ENCODE measurements around the gene FOXA1. TPM values are rescaled to one million over a fixed set of nuclear protein-coding genes. Genes with fewer than 3 reads are reported as not detected.

FOXA1 gene
- total RNA-seq, 1 donor from 2014 or later: not detected

DNA sequence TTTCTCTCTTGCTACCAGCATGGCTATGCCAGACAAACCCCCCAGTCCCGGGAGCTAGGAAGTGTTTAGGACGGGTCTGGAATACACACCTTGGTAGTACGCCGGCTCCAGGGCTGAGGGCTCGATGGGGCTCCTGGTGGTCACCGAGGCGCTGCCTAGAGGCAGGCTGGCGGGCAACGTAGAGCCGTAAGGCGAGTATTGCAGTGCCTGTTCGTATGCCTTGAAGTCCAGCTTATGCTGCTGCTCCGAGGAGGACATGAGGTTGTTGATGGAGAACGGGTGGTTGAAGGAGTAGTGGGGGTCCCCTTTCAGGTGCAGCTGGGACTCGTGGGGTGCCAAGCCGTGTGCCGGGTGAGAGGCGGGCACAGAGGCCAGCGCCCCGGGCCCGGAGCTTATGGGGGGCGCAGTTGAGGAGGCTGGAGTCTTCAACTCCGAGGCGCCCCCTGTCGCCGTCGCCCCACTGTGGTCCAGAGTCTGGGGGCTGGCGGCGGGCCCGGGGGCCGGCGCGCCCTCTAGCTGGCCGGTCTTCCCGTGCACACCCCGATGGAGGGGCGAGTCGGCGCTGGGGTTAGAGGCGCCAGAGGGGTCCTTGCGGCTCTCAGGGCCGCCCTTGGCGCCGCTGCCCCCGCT, 3.6 kb downstream of the FOXA1 start:
- intact Hi-C loops (cut with DNase I): loop anchor here (5.0 kb wide), 1 partner anchor 344 kb away; no protein-coding TSS in a partner anchor
- DNase-seq (ENCODE audit: low spot score): no peak

DNA sequence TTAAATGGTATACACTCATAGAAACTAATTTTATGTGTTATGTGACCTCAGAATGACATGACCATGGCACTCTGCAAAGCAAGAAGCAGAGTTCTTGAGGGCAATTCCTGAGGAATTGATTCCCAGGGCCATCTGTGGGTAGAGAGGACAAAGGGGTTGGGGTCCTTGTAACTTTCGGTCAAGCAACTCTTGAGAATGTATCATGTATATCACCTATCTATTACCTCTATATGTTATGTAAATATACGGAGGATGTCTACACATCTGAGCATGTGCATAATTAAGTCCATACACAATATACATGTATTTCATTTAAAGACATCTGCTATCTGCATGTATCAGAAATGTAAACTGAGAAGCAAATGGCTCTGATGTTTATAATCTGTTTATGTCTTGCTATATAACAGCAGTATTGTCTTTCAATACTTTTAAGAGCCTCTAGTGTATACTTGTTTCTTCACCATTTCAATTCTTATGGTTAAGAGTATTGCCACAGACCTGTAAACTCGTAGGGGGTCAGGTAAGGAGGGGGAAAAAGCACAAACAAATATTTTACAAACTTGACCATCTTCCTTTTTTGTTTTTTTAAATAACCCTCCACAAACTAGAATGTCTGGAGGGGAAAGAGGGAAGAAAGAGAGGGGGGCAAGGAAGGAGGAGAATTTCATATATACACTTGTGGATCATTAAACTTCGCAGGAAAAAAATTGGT, 4.5 kb downstream of the FOXA1 start:
- no peak for DNase-seq (ENCODE audit: low spot score)
- intact Hi-C loops (cut with DNase I): loop anchor here (5.0 kb wide), 1 partner anchor 343 kb away; no protein-coding TSS in a partner anchor

DNA sequence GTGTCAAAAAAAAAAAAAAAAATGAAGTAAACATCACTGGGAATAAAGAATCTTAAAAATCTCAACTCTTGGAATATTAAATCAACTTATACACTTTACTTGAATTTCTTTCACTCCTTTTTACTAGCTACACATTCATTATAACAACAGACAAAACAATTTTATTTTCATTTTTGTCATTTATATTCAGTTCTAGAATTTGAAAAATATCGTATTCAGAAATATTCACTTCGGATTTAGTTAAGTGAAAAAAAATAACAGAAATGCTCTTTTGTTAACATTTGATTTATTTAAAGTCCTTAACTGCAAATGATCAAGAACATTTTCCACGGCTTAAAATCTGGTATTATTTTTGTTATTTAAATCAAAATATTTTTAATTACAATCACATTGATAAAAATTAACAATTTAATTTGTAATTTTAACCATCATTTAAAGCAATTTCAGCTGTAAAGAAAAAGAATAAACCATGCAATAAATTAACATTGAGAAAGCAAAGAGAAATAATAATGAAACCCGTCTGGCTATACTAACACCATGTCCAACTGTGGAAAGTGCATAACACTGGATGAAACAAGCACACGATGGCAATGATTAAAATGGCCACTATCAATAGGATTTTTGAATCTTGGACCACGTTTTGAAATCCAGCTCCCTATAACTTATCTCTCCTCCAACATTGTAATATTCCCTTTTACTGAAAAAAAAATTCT, 5.2 kb downstream of the FOXA1 start:
- no peak for DNase-seq (ENCODE audit: low spot score)
- intact Hi-C loops (cut with DNase I): loop anchor here (5.0 kb wide), 1 partner anchor 343 kb away; no protein-coding TSS in a partner anchor

DNA sequence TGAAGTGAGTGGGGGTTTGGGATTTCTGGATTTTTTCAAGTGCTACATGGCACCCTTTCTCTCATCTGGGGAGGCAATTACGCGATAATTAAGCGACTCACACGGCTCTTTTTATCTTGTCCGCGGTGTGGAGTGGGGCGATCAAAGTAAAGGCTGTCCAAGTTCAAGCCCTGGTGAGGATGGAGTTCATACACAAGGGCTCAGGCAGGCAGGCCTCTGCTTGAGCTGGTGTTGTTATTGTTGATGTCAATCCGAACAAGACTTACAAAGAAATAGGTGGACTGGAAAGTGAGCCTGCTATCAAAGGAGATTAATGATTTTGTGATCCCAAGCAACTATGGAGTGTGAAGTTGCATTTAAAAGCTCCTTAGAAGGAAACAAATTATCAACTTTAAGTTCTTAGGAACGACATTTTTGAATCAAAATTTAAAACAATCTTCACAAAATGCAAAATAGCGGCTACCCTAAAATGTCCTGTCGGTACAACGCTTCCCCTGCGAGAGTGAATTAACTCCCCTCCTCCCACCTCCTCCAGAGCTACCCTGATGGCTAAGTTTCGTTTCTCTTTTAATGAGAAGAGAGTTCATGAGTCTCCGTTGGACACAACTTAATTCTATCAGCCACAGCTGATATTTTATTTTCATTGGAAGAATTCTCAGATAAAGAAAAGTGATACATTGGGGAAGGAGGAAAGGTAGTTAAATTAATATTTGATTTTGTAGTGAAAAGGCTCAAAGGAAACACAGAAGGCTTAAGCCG, 5.9 kb downstream of the FOXA1 start:
- no peak for DNase-seq (ENCODE audit: low spot score)
- intact Hi-C loops (cut with DNase I): no loop called here

DNA sequence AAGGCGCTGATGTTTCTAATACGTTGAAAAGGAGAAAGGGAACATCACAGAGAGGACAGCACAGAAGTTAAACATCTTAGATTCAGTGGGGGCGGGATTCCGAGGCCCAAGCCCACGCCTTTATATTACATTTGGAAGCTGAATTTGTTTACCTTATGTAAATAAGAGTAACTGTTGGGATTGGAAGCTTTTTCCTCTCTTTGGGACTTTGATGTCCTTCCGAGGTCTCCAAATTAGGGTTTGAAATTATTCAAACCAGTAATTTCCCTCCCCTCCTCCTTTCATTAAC, 6.4 kb downstream of the FOXA1 start:
- intact Hi-C loops (cut with DNase I): no loop called here
- DNase-seq (ENCODE audit: low spot score): no peak

DNA sequence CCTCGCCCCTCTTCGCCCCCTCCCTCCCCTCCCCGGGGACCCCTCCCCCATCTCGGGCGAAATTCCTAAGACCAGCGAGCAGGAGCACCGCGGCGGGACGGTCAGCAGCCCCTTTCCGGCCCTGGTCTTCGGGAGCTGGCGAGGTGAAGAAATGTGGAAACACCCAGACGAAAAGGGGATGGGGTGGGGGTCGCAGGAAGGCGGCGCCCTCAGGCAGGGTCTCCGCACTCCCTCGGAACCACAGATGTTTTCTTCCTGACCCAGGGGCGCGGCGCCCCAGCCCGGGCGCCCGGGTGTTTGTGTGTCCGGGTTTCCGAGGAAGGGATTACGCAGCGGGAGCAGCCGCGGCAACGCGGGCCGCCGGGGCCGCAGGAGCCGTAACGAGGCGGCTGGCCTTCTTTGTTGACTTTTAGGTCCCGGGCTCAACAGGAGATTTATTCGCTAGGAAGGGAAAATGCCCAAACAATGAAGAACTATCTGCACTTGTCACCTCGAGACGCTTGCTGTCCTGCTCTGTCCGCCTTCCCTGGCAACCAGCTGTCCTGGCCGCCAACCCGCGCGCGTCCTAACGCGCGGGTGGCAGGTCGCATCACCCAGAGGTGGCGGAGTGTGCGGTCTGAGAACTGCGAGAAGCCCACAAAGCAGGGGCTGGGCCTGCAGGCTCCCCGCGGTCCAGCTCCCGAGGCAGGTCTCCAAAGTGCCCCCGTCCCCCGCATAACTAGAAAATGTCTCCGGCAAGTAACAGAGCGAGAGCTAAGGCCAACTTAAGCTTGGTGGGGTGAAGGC, 7.0 kb downstream of the FOXA1 start:
- no peak for DNase-seq (ENCODE audit: low spot score)
- intact Hi-C loops (cut with DNase I): no loop called here

DNA sequence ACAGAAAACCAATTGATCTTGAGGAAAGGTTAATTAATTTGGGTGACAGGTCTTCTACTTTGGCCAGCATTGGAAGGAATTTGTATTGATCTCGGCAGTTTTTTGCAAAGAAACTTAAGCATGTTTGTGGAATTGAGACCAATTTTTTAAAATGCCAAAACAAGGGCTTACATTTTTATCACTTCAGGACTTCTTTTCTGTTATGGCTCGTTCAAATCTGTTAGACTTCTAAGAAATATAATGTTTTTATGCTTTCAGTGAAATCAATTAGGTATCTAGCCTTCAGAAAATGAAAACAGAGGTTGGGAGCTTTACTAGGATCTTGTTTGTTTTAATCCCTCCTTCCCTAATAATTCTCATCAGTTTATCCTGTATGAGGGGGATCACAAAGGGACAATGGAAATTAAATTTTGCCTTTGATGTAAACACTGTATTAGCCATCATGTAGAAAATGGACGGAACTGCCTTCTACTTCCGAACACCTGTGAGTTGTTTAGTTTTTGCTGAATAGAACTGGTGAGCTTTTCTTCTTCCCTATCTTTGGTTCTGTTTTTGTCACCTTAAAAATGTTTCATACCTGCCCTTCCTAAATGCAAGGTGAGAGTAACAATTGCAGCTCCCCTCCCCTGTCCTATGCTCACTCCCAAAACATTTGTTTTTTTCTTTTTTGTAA, 7.8 kb downstream of the FOXA1 start:
- intact Hi-C loops (cut with DNase I): no loop called here
- DNase-seq (ENCODE audit: low spot score): no peak

DNA sequence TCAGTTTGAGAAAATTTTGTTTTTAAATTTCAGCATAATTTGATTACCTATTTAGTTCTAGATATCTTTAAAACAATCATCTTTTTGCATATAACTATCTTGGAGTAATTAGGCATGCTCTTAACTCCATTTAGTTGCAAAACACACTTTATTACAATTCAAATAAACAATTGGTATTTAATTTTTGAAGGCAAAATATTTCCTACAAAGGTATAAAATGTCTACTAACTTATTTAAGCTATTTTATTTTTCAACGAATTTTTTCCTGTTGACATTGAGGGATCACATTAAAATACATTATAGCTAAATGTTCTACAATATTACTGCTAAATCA, 8.3 kb downstream of the FOXA1 start:
- DNase-seq (ENCODE audit: low spot score): no peak
- intact Hi-C loops (cut with DNase I): no loop called here

DNA sequence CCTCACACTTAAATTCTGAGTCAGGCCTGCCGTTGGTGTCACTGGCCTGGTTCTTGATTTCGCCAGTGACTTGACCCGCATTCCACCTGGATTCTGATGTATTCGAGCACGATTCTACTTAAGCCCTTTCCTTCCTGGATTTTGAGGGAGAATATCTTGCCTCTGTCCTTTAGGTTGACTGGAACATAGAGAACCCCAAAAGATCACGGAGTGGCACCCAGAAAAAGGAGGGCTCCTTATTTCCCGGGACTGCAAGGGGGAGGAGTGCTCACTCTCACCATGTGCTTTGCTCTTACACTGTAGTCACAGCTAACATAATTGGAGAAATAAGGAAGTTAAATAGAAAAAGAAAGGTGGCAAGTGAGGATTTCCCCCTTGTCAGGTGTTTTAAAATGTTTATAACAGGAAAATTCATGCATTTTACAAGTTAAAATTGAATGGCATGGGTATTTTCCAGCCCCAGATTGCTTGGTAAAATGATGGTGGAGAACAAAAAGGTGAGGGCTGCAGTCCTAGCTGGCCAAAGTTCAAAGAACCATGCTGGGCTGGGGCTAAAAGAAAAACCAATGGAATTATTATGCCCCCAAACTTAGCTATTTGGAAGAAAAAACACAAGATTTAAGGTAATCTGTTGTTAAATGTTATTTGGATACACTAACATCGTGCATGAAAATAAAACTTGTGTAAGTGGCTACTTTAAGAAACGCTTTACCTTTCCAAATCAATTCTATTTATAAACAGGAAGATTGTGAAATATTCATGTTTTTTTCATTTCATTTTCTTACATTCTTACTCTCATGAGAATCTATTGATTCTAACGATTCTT, 8.9 kb downstream of the FOXA1 start:
- intact Hi-C loops (cut with DNase I): no loop called here
- no peak for DNase-seq (ENCODE audit: low spot score)

DNA sequence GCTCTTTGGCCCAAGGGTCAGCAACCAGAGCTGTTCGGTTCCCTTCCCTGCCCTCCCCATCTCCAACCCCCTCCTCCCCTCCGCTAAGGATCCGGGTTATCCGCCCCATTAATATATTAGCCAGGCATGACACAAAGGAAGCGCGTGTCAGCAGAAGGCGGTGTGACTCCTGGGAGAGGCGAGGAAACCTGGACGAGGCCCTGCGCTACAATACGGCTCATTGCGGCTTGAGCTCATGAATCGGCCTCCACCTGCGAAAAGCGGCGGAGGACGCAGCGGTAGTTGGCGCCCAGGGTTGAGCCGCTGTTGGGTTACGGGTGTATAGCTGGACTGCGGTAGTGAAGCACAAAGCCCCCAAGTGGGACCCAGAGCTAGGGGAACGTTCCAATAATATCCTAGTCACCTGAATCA, 9.9 kb downstream of the FOXA1 start:
- intact Hi-C loops (cut with DNase I): no loop called here
- DNase-seq (ENCODE audit: low spot score): no peak

DNA sequence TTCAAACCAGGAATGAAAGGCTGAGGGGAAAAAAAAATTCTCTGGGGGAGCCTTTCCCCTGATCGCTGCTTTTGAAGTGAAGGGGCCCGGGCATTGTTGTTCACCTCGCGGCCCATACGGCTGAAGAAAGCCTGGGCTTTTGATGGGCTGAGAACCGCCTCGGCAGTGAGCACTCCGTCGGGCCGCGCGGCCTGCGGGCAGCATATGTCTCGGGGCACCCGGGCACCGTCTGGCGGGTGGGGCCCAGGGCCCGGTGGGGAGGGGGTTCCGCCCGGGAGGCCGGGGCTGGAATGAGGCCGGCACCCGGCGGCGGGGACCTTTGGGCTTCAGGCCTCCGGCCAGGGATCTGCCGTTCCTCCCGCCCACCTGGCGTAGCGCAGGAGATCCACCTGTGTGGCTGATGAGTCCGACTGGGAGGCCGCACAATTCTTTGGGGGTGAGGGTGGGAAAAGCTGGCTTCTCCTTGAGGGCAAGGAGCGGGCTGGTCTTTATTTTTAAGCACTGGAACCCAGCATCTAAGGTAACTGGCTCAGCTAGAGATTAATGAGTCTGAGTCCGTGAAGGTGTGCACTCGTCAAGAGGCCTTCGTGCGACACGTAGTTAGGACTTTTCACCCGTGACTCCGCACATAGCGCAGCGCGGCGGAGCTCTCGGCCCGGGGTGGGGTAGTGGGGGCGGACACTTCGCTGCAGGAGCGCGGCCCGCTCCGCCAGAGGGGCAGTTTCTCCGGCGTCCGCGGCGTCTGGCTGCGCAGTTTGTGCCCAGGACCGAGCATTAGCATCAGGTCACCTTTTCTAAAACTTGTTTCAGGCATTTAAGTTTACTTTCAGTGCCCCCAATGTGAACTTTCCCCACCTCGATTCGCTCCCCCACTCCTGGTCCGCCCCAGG, 10.6 kb downstream of the FOXA1 start:
- DNase-seq (ENCODE audit: low spot score): no peak
- intact Hi-C loops (cut with DNase I): no loop called here

DNA sequence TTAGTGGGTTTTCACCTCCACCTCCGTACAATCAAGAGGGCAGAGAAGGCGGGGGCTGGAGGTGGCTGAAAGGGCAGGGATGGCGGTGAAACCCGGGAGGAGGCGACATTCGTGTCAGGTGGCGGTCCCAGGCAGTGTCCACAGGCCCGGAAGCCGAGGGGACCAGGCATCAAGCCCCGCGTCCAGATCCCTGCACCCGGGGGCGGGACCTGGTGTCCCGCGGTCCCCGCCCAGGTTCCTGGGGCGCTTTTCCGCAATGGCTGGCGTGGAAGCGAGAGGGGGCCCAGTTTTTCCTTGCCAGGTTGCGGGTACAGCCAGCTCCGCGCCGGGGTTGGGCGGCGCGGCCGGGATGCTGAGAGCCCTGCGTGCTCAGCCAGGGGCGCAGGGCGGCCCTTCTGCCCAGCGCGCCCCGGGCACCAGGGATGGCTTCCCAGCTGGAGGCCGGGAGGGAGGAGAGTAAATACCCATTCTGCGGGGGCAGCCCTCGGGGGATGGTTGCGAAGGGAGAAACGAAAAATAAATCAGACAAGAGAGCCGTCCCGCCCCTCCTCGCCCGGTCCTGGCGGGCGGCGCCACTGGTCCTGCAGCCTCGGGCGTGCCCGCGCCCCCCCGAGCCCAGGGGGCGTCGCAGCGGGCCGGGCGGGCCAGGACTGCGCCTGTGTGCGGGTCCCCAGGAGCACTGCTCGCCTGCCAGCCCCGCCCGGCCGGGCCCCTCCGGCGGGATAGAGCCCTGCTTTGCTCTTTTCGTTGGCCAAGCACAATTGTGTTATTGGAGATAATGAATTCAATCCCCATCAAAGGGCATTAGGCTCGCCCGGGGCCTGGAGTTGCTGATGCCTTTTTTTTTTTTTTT, 11.5 kb downstream of the FOXA1 start:
- no peak for DNase-seq (ENCODE audit: low spot score)

DNA sequence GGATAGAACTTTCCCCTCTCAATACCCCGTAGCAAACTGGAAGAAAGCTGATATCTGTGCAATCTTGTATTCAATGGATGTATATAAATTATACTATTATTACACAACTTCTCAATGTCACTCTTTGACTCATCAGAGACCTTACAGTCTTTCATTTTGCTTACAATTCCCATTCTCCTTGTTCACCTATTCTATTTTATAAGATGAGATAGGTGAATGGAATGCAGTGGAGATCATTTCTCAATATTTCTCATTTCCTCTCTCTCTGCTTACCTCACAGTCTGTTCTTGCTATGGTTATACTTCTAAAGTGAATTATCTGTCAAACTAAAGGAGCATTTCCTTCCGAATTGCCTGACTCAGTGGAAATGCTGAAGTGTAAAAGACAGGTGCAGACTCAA, 14.9 kb downstream of the FOXA1 start:
- intact Hi-C loops (cut with DNase I): no loop called here
- DNase-seq (ENCODE audit: low spot score): no peak

More for the DNA sequence above, 11.5 kb downstream of the FOXA1 start:
- intact Hi-C loops (cut with DNase I): no loop called here

DNA sequence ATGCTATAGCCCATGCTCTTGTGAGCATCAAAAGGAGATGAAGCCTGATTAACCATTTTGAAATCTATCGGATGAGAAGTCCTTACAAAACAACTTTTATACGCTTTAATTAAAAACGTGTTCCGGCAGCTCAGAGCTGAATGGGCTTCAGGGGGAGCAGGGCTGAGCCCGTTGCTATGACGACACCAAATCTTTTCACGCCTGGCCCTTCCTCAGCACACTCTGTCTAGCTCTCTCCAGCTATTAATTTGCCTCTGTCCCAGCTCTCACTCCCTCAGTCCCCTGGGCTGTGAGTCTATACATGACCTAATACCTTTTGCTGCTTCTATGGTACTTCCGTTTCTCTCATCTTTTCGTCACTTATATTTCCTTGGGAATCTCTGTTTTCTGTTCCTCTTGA, 15.8 kb downstream of the FOXA1 start:
- DNase-seq (ENCODE audit: low spot score): no peak
- intact Hi-C loops (cut with DNase I): no loop called here

DNA sequence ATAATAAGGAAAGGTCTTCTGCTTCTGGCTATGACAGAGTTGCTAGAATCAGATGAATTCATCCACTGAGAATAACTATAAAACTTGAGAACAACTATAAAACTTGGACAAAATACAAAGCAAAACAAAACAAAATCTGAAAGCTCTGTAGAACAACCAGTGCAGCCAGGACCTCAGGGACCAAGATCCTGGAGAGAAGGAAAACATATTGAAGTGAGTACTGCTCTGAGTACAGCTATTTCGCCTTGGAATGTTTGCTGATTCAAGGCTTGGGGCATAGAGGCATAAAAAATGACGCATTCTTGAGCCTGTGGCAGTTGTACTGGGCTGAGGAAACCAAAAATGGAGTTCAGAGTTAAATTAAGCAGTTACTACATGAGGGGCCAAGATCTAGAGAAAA, 21.7 kb downstream of the FOXA1 start:
- intact Hi-C loops (cut with DNase I): no loop called here
- no peak for DNase-seq (ENCODE audit: low spot score)

DNA sequence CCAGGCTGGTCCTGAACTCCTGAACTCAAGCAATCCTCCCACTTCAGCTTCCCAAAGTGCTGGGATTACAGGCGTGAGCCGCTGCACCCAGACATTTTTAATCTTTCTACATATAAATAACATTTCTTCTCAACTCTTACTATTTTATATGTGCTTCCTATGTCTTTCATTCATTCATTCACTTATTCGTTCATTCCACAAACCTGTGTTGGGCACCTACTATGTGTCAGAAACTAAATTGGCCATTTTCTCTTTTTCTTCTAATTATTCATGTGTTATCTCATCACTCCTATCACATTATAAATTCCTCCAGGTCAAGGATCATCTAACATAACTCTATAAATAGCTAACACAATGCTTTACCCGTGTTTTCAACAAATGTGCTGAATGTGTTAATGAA, 23.7 kb downstream of the FOXA1 start:
- intact Hi-C loops (cut with DNase I): no loop called here
- no peak for DNase-seq (ENCODE audit: low spot score)
